SU-DHL-6 (cell line): ENCODE measurements around the gene TMPRSS9.

Experiments
- CTCF ChIP-seq: fragments of 200-600 bp; sonication (generic); IDR thresholded peaks from one replicate; pipeline ENCODE4 v1.5.1; 2017; ENCODE audit warnings: antibody characterized with exemption, mild to moderate bottlenecking, low read length, moderate library complexity; ENCODE audit not compliant: insufficient read depth, poor library complexity, severe bottlenecking
- EZH2phosphoT487 ChIP-seq: fragments of 200-600 bp; sonication (generic), shearing (Covaris generic); conservative IDR thresholded peaks from 2 replicates; pipeline ENCODE4 v1.6.1; 2018; ENCODE audit warnings: mild to moderate bottlenecking, antibody characterized with exemption, low read length, moderate library complexity, mixed read lengths

DNA sequence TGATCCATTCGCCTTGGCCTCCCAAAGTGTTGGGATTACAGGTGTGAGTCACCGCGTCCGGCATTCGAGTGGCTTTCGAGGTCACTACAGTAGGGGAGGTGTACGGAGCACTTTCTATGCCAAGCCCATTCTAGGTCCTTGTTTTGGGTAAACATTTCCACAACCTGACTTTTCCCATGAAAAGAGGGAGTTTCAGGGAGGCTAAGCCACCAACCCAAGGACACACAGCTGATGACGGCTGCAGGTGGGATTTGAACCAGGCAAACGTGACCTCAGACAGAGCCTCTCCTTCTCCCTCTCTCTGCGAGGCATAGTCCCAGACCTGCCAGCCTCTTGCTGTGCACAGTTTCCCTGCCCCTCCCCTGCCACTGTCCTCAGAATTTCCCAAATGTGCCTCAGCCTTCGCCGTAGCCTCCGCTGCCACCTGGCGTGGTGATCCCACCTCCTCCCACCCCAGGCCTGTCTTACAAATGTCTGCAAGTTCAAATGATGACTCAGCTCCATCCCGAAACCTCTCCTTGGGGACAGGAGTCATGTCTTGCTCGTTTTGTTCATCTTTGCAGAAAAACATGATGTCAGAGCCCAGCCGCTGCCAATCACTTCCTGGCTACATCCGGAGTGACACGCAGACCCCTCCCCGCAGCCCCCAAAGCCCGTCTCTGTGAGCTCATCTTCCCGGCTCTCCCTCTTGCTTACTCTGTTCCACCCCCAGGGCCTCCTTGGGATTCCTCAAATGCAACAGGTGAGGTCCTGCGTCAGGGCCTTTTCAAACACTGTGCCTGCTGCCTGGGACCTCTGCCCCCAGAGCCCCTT, 109.2 kb downstream of the TMPRSS9 start:
- TF ChIP-seq CTCF (no peak), EZH2phosphoT487 (no peak)
